Chondrocyte (in vitro differentiated cells): Measurements from ENCODE around the gene MSS51. TPM values are rescaled to one million over a fixed set of nuclear protein-coding genes. Genes with fewer than 3 reads are reported as not detected.
"Not testable (repeated sequence)": the region's sequence is repeated elsewhere in the genome, so short reads cannot be mapped to it uniquely, and the experiment has no call there.

ENCODE experiments used
- DNase-seq: peaks from one replicate; pipeline ENCODE4 v3.0.0; 2021; ENCODE audit warnings: mixed read lengths, low spot score
- H3K27ac Mint-ChIP-seq: one replicate; pipeline ENCODE4 v1.8.0; 2021; ENCODE audit warnings: mild to moderate bottlenecking, moderate library complexity, mixed read lengths; ENCODE audit not compliant: unreplicated experiment
- H3K27me3 Mint-ChIP-seq: 2 replicates; pipeline ENCODE4 v1.8.0; 2021; ENCODE audit warnings: low read depth, mixed read lengths
- H3K36me3 Mint-ChIP-seq: 2 replicates; pipeline ENCODE4 v1.8.0; 2021; ENCODE audit warnings: low read depth, mixed read lengths
- H3K4me1 Mint-ChIP-seq: 2 replicates; pipeline ENCODE4 v1.8.0; 2021; ENCODE audit warnings: low read depth, mild to moderate bottlenecking, mixed read lengths
- H3K4me3 Mint-ChIP-seq: one replicate; pipeline ENCODE4 v1.8.0; 2021; ENCODE audit warnings: mild to moderate bottlenecking, moderate library complexity, mixed read lengths; ENCODE audit not compliant: unreplicated experiment
- H3K9me3 Mint-ChIP-seq: 2 replicates; pipeline ENCODE4 v1.8.0; 2021; ENCODE audit warnings: low read depth, mixed read lengths
- CTCF ChIP-seq: fragments of 200-600 bp; sonication (generic); IDR thresholded peaks from 2 replicates; pipeline ENCODE4 v1.5.0; 2021; ENCODE audit warnings: antibody characterized with exemption, mild to moderate bottlenecking, moderate library complexity
- total RNA-seq: library from RNA; stranded (reverse); gene quantifications from 3 replicates; pipeline ENCODE4 v1.2.1, GENCODE V29; 2021

Gene MSS51
- total RNA-seq, 1 donor from 2014 or later: 1.4 TPM

DNA sequence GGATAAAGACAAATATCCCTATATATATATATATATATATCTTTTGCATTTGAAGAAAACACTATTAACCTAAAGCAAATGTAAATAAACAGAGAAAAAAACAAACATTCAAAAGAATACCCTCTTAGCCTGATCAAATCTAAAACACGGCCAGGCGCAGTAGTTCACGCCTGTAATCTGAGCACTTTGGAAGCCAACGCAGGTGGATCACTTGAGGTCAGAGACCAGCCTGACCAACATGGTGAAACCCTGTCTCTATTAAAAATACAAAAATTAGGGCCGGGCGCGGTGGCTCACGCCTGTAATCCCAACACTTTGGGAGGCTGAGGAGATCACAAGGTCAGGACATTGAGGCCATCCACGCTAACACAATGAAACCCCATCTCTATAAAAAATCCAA, 28.7 kb downstream of the MSS51 start:
- DNase-seq: no peak
- no peak for TF ChIP-seq CTCF
- no peaks in the 10 kb centered on the region for H3K9me3 Mint-ChIP-seq
- no peak overlapping the region for H3K27ac Mint-ChIP-seq
- no peak overlapping the region for H3K4me3 Mint-ChIP-seq
- H3K36me3 Mint-ChIP-seq: peaks cover 10% of the 10 kb centered on the region
- no peaks in the 10 kb centered on the region for H3K27me3 Mint-ChIP-seq
- H3K4me1 Mint-ChIP-seq: peaks cover 24% of the 10 kb centered on the region

GRCh38 chr10:73401636-73402035, 31.7 kb downstream of the MSS51 start:
- Mint-ChIP-seq H3K4me3 (no peak overlapping the region), H3K4me1 (peaks cover 3% of the 10 kb centered on the region), H3K27ac (no peak overlapping the region), H3K36me3 (peaks cover 7% of the 10 kb centered on the region), H3K9me3 (no peaks in the 10 kb centered on the region), H3K27me3 (no peaks in the 10 kb centered on the region)
- no peak for DNase-seq
- no peak for TF ChIP-seq CTCF

DNA sequence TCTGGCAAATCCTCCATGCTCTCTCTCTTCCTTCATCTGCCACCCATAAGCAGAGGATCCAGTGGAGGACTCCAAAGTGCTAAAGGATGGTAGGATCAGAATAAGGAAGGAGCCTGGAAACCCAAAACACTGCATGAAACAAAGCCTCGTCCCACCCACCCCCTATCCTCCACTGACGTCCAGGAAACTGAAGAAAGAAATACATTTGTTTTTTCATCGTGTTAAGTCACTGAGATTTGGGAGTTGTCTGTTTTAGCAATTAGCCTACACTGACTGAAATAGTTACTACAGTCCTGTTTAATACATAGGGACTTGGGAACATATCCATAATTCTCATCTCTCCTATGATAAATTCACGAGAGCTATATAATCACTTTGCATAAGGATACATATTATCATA, 34.3 kb downstream of the MSS51 start:
- no peak overlapping the region for H3K4me3 Mint-ChIP-seq
- no peaks in the 10 kb centered on the region for H3K27me3 Mint-ChIP-seq
- no peak for DNase-seq
- H3K9me3 Mint-ChIP-seq: no peaks in the 10 kb centered on the region
- TF ChIP-seq CTCF: no peak
- H3K4me1 Mint-ChIP-seq: no peaks in the 10 kb centered on the region
- peaks cover 8% of the 10 kb centered on the region for H3K36me3 Mint-ChIP-seq
- no peak overlapping the region for H3K27ac Mint-ChIP-seq

- H3K4me3 Mint-ChIP-seq: no peak overlapping the region
- H3K36me3 Mint-ChIP-seq: peaks cover 12% of the 10 kb centered on the region
- H3K27ac Mint-ChIP-seq: no peak overlapping the region
- H3K9me3 Mint-ChIP-seq: no peaks in the 10 kb centered on the region
- H3K27me3 Mint-ChIP-seq: no peaks in the 10 kb centered on the region
- H3K4me1 Mint-ChIP-seq: no peaks in the 10 kb centered on the region
- DNase-seq: no peak
- TF ChIP-seq CTCF: peak; percentile 45
These were observed 35.3 kb downstream of the MSS51 start for GRCh38 chr10:73398024-73398423.

- H3K36me3 Mint-ChIP-seq: peaks cover 19% of the 10 kb centered on the region
- not testable (repeated sequence) for H3K27me3 Mint-ChIP-seq, H3K4me1 Mint-ChIP-seq, H3K9me3 Mint-ChIP-seq, H3K27ac Mint-ChIP-seq, H3K4me3 Mint-ChIP-seq, DNase-seq
These were observed 39.0 kb downstream of the MSS51 start for GRCh38 chr10:73394325-73394724.

DNA sequence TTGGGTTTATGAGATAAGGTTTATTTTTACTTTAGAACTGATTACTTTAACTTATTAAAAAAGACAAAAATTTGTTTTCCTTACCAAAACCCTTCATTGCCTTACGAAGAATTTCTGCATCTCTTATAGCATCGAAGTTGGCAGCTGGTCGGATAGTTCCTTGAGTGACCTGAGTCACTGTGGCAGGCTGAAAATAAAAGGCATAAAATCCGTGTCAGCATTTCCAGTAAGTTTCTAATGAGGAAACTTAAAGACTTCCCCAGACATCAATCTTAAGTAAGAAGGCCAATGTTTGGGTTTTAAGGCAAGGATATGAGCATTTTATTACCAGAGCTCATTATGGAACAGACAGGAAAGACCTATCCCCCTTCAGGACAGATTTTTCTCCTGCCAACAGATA, 45.1 kb downstream of the MSS51 start:
- Mint-ChIP-seq H3K9me3 (no peaks in the 10 kb centered on the region), H3K27ac (no peak overlapping the region), H3K4me3 (no peak overlapping the region), H3K27me3 (no peaks in the 10 kb centered on the region), H3K4me1 (no peaks in the 10 kb centered on the region), H3K36me3 (peaks cover 39% of the 10 kb centered on the region)
- TF ChIP-seq CTCF: no peak
- no peak for DNase-seq
